Mucosa of rectum (tissue), 2 donors: Measurements from ENCODE around the gene TEDC2.

Experiments
- H3K27ac ChIP-seq, 2 donors: one replicate each; pipeline ENCODE4 v1.7.0; 2013; ENCODE audit warnings: inconsistent platforms in 2 of 2, low read depth in 2 of 2, low read length in 2 of 2
- H3K27me3 ChIP-seq, 2 donors: one replicate each; pipeline ENCODE4 v1.7.0; 2013; ENCODE audit warnings: low read length in 2 of 2; ENCODE audit not compliant: control insufficient read depth in 2 of 2, insufficient read depth in 2 of 2
- H3K36me3 ChIP-seq, 2 donors: one replicate each; pipeline ENCODE4 v1.7.0; 2013; ENCODE audit warnings: low read length in 2 of 2; ENCODE audit not compliant: control insufficient read depth in 2 of 2, insufficient read depth in 2 of 2
- H3K4me1 ChIP-seq, 2 donors: one replicate each; pipeline ENCODE4 v1.7.0; 2013; ENCODE audit warnings: low read length in 2 of 2, mild to moderate bottlenecking in 1 of 2; ENCODE audit not compliant: control insufficient read depth in 2 of 2, insufficient read depth in 2 of 2
- H3K4me3 ChIP-seq, 2 donors: one replicate each; pipeline ENCODE4 v1.7.0; 2013; ENCODE audit warnings: low read length in 2 of 2
- H3K9ac ChIP-seq, 2 donors: one replicate each; pipeline ENCODE4 v1.7.0; 2013; ENCODE audit warnings: low read length in 2 of 2, low read depth in 1 of 2, mild to moderate bottlenecking in 1 of 2
- H3K9me3 ChIP-seq, 2 donors: one replicate each; pipeline ENCODE4 v1.7.0; 2013; ENCODE audit warnings: low read length in 2 of 2; ENCODE audit not compliant: control insufficient read depth in 2 of 2
- donor health status: healthy.
- donor health status: Normal muscosa, but diverticular disease.

Gene TEDC2

DNA sequence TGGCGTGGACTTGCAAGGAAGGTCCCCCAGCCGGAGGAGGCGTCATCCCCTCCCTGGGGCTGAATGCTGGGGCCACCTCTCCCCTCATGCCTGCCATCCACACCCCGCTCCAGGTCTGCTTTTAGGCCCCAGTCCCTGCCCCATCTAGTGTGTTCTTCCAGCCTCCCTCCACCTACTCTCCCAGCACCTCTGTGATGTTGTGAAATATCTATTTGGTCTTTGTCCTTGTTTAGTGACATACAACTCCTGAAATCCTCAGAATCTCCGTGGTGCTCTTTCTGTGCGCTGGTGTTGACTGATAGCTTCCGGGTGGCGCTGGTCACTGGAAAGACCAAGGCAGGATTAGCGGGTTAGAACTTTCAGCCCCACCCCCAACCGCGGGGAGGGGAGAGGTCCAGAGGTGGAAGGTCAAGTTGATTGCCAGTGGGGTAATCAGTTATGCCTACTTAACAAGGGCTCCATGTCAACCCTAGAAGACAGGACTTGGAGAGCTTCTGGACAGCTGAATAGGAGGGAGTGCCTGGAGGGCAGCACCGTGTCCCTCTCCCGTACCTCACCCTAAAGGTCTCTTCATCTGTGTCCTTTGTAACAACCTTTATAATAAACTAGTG is 25.1 kb downstream of the TEDC2 start:
- no peak overlapping the region for H3K4me3 ChIP-seq
- H3K9ac ChIP-seq: no peak overlapping the region
- H3K27ac ChIP-seq: no peak overlapping the region
- no peaks in the 10 kb centered on the region for H3K9me3 ChIP-seq
- no peaks in the 10 kb centered on the region for H3K36me3 ChIP-seq
- H3K4me1 ChIP-seq: peaks cover 15 to 29% of the 10 kb centered on the region in 2 donors
- H3K27me3 ChIP-seq: no peaks in the 10 kb centered on the region

DNA sequence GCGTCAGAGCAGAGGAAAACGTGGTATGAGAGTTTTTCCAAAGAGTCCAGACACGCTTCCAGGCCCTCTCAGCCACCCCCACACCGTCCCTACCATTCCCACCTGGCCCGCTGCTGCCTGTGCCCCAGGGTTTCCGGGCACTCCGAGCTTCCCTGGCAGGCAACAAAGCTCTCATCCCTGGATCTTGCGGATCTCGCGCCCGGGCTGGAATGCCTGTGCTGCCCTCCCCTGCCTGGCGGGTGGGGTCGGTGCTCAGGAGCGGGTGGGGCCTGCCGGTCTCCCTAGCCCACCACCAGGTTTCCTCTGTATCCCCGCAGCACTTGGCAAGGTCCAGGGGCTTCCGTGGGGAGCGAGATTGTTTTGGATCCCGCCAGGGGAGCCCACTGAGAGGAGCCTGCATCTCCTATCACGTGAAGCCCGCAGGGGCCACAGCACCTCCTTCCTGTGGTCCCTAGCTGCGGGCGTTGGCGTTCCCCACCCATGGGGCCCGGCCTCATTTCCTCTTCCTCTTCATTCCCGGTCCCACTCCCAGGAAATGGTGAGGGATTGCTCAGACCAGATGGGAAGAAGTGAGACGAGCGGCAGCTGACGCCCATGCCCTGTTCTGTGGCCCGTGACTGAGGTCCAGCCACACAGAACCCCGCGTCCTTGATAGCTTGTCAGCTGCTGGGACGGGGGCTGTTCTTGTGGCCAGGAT is 26.1 kb downstream of the TEDC2 start:
- no peaks in the 10 kb centered on the region for H3K36me3 ChIP-seq
- H3K4me1 ChIP-seq: peaks cover 12 to 23% of the 10 kb centered on the region in 2 donors
- no peaks in the 10 kb centered on the region for H3K27me3 ChIP-seq
- no peaks in the 10 kb centered on the region for H3K9me3 ChIP-seq
- no peak overlapping the region for H3K27ac ChIP-seq
- H3K4me3 ChIP-seq: no peak overlapping the region
- no peak overlapping the region for H3K9ac ChIP-seq

DNA sequence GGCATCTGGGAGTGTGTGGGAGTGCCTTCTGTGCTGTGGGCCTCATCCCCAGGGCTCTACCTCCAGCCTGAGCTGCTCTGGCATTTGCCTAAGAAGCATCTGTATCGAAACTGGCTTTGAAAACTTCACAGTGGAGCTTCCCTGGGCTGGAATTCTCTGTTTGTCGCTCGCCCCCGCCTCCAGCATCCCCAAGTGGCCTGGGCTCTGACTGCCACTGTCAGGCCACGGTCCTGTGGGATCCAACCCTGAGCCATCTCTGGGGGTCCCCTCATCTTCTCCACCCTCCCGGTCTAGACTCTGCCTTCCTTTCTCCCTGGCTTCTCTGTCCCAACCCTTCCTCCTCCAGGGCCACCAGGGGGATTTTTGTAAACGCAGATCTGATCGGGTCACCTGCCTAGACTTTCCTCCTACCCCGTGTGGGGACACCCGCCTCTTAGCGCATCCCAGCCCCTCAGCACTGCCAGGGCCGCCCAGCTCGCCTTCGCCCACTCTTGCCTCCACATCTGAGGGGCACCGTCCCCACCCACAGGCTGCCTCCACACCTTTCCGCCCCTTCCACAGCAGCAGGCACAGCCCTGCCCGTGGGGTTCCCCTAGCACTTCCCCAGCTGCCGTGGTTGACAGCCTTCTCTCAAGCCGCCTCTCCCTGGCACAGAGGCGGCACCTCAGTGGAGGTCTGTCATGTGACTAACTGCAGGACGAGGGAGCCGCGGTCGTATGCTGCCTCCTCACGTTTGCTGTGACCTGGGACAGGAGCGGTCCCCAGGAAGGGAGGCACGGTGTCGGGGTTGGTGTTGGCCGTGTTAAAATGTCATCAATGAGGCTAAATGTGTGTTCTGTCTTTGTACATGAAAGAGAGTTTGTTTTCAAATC is 27.0 kb downstream of the TEDC2 start:
- Histone ChIP-seq H3K9ac (no peak overlapping the region), H3K4me3 (no peak overlapping the region), H3K9me3 (no peaks in the 10 kb centered on the region), H3K36me3 (no peaks in the 10 kb centered on the region), H3K27me3 (no peaks in the 10 kb centered on the region), H3K27ac (no peak overlapping the region), H3K4me1 (peaks cover 12 to 14% of the 10 kb centered on the region in 2 donors)

DNA sequence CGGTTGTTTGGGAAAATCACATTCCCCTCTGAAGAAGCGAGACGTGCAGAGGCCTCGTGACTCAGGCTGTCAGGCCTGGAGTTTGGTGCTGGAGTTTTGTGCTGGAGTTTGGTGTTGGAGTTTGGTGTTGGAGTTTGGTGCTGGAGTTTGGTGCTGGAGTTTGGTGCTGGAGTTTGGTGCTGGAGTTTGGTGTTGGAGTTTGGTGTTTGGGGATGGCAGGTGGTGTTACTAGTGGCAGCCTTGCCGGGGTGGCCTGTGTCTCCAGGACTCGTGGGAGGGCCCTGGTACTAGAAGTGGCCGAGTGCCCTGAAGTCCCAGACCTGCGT is 27.6 kb downstream of the TEDC2 start:
- H3K9me3 ChIP-seq: no peaks in the 10 kb centered on the region
- no peak overlapping the region for H3K4me3 ChIP-seq
- H3K27me3 ChIP-seq: no peaks in the 10 kb centered on the region
- no peaks in the 10 kb centered on the region for H3K36me3 ChIP-seq
- H3K9ac ChIP-seq: no peak overlapping the region
- H3K4me1 ChIP-seq: peaks cover 14 to 19% of the 10 kb centered on the region in 2 donors
- H3K27ac ChIP-seq: no peak overlapping the region

DNA sequence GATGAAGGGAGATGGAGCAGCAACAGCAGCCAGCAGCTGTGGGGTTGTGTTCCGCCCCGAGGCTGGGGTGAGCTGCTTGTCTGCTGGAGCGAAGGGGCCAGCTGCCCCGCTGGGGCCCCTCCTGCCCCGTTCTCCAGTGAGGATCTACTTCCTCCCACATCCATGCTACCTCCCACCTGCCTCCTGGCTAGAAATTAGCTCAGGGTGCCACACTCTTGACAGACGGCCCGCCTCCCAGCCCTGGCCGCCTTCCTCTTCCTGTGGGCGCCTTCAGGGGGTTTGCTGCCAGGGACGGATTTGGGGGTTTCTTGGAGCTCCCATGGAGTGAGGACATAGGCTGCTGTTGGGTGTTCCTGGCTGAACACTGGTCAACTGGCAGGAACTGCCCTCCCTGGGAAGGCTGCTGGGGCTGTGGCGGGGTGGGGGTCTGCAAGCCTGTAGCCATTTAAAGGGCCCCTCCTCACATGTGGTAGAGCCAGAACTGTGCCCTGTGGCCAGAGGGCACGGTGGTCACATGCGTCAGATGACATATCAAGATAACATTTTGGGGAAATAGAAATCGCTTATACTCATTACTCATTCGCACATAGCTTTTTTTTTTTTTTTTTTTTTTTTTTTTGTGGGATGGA is 28.1 kb downstream of the TEDC2 start:
- Histone ChIP-seq H3K36me3 (no peaks in the 10 kb centered on the region), H3K4me3 (no peak overlapping the region), H3K27me3 (no peaks in the 10 kb centered on the region), H3K9me3 (no peaks in the 10 kb centered on the region), H3K27ac (no peak overlapping the region), H3K9ac (no peak overlapping the region), H3K4me1 (peaks cover 13 to 15% of the 10 kb centered on the region in 2 donors)

DNA sequence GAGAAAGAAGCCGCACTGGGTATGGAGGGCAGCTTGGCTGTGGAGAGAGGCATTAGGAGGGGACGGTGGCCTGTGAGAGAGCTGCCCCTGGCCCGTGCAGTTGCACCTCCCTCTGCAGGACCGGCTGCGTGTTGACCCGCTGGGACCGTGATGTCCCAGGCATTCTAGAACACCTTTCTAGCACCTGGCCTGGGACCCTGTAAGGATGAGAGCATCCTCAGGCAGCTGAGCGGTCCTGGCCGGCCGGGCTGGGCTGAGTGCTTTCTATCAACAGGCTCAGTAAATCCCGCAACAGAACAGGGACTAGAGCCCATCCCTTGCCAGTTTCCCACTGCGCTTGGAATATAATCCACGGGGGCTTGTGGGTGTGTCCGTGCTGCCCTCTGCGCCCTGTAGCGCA is 29.7 kb downstream of the TEDC2 start:
- Histone ChIP-seq H3K9ac (no peak overlapping the region), H3K27ac (no peak overlapping the region), H3K4me3 (no peak overlapping the region), H3K27me3 (no peaks in the 10 kb centered on the region), H3K9me3 (no peaks in the 10 kb centered on the region), H3K4me1 (peaks cover 12 to 15% of the 10 kb centered on the region in 2 donors), H3K36me3 (peaks cover 0 to 2% of the 10 kb centered on the region in 2 donors)

DNA sequence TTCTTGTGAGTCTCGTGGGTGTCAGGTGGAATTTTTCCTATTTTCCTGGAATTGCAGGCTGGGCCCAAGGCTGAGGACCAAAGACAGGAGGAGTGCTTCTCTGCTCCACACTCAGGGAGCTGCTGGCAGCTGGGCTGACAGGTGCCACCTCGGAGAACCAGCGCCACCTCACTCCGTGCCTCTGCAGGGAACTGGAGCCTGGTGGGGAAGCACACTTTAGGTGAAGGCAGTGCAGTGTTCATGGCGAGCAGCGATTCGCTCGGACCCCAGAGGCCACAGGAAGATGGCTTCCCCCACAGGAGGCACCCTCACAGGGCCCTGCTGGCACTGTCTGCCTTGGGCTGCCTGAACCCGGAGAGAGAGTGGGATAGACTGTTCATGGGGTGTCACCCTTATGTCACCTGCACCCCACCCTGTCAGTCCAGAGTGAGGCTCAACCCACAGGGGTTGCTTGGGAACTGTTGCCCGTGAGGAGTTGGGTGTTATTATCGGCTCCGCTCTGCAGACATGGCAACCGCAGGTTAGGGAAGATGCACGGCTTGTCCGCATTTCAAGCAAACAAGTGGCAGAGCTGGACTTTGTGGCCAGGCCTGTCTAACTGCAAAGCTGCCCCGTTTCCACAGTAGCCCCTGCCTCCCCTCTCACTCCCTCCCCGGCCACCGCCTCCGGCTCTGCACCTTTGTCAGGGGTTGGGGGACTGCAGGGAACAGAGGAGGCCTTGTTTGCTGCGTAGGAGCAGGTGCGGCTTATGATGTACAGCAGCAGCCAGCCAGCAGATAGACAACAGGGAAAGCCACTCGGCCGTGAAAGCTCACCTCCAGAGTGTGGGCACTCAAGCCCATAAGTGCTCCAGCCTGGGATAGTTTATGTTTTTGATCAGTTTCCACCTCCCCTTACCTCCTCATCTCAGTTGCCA is 30.5 kb downstream of the TEDC2 start:
- Histone ChIP-seq H3K27me3 (no peaks in the 10 kb centered on the region), H3K9me3 (no peaks in the 10 kb centered on the region), H3K9ac (no peak overlapping the region), H3K27ac (no peak overlapping the region), H3K4me1 (peaks cover 12 to 15% of the 10 kb centered on the region in 2 donors), H3K4me3 (no peak overlapping the region), H3K36me3 (peaks cover 0 to 2% of the 10 kb centered on the region in 2 donors)

DNA sequence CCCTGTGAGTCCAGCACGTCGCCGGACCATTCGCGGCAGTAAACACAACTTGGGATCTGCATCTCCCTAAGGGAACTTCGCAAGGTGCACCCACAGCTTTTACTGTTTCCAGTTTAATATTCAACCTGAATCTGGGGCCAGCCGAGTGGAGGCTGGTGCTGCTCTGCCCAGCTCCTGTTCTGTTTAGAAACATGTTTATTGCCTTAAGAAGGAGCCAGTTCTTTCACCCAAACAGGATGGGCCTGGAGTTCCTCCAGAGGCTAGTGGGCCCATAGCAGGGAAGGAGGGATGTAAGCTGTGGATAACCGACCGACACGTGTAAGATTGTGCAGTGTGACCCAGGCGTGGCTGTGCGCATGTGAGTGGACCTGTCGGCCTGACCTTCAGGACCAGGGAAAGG is 32.4 kb downstream of the TEDC2 start:
- no peak overlapping the region for H3K27ac ChIP-seq
- peaks cover 7 to 9% of the 10 kb centered on the region in 2 donors for H3K4me1 ChIP-seq
- H3K36me3 ChIP-seq: peaks cover 6 to 14% of the 10 kb centered on the region in 2 donors
- H3K9ac ChIP-seq: peak overlapping the region; percentile 24 to 42
- no peaks in the 10 kb centered on the region for H3K27me3 ChIP-seq
- no peak overlapping the region for H3K4me3 ChIP-seq
- H3K9me3 ChIP-seq: no peaks in the 10 kb centered on the region

DNA sequence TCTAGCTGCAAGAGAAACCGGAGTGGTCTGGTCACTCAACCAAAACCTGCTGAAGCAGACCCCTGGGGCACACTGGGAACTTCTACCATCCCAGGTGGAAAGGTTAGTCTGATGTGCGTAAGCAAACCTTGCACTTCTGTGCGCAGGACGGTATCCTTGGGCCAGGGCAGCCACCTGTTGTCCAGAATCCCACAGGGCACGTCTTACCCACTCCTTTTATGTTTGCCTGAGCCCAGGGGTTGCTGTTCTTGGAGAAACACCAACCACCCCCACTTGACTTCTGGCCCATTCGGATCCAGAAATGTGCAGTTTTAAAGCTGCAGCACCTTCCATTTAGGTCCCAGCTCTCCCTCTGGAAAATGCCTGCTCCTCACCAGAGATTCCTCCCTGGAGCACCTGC is 33.7 kb downstream of the TEDC2 start:
- H3K9ac ChIP-seq: no peak overlapping the region
- H3K4me1 ChIP-seq: peaks cover 3 to 11% of the 10 kb centered on the region in 2 donors
- H3K9me3 ChIP-seq: no peaks in the 10 kb centered on the region
- H3K4me3 ChIP-seq: no peak overlapping the region
- no peaks in the 10 kb centered on the region for H3K27me3 ChIP-seq
- H3K27ac ChIP-seq: no peak overlapping the region
- peaks cover 6 to 14% of the 10 kb centered on the region in 2 donors for H3K36me3 ChIP-seq
